Loucy (cell line): Measurements from ENCODE around the gene IFT80.

Experiments used
- H2AFZ ChIP-seq: fragments of 200-600 bp; sonication (generic); 2 replicates; pipeline ENCODE4 v1.6.0; 2016; ENCODE audit warnings: antibody characterized with exemption, mild to moderate bottlenecking, low read length, moderate library complexity
- H3F3A ChIP-seq: fragments of 200-600 bp; 2 replicates; pipeline ENCODE4 v1.6.0; 2016; ENCODE audit warnings: antibody characterized with exemption, low read depth, mild to moderate bottlenecking
- H3K27me3 ChIP-seq: fragments of 200-600 bp; sonication (generic); 2 replicates; pipeline ENCODE4 v1.6.1; 2014; ENCODE audit warnings: low read length, mild to moderate bottlenecking; ENCODE audit not compliant: insufficient read depth, poor library complexity, severe bottlenecking
- H3K36me3 ChIP-seq: fragments of 200-600 bp; sonication (generic); 2 replicates; pipeline ENCODE4 v1.6.1; 2016; ENCODE audit warnings: low read length; ENCODE audit not compliant: insufficient read depth
- H3K4me1 ChIP-seq: fragments of 200-600 bp; sonication (generic); 2 replicates; pipeline ENCODE4 v1.5.1; 2014; ENCODE audit warnings: low read length, mild to moderate bottlenecking; ENCODE audit not compliant: insufficient read depth, poor library complexity, severe bottlenecking
- H3K4me2 ChIP-seq: fragments of 200-600 bp; sonication (generic); 2 replicates; pipeline ENCODE4 v1.6.0; 2014; ENCODE audit warnings: antibody characterized with exemption, low read length, low read depth, mild to moderate bottlenecking; ENCODE audit not compliant: poor library complexity, severe bottlenecking
- H3K4me3 ChIP-seq: fragments of 200-600 bp; sonication (generic); 2 replicates; pipeline ENCODE4 v1.5.1; 2014; ENCODE audit warnings: low read length, mild to moderate bottlenecking, mixed read lengths; ENCODE audit not compliant: poor library complexity, severe bottlenecking
- H3K79me2 ChIP-seq: fragments of 200-600 bp; sonication (generic); 2 replicates; pipeline ENCODE4 v1.6.1; 2014; ENCODE audit warnings: low read length; ENCODE audit not compliant: insufficient read depth
- H3K9ac ChIP-seq: fragments of 200-600 bp; sonication (generic); 2 replicates; pipeline ENCODE4 v1.6.0; 2014; ENCODE audit warnings: mild to moderate bottlenecking, low read depth, low read length, moderate library complexity; ENCODE audit not compliant: poor library complexity, severe bottlenecking
- H3K9me2 ChIP-seq: fragments of 200-600 bp; sonication (generic); replicated peaks from 2 replicates; pipeline ENCODE4 v1.6.1; 2016; ENCODE audit warnings: low read depth, low read length, mixed read lengths
- H3K9me3 ChIP-seq: fragments of 200-600 bp; sonication (generic); 2 replicates; pipeline ENCODE4 v1.6.1; 2014; ENCODE audit warnings: mild to moderate bottlenecking, antibody characterized with exemption, low read length, low read depth; ENCODE audit not compliant: insufficient read depth
- H4K20me1 ChIP-seq: fragments of 200-600 bp; sonication (generic); 2 replicates; pipeline ENCODE4 v1.6.0; 2014; ENCODE audit warnings: antibody characterized with exemption, low read length, mild to moderate bottlenecking; ENCODE audit not compliant: insufficient read depth, poor library complexity, severe bottlenecking
- EZH2phosphoT487 ChIP-seq: fragments of 200-600 bp; IDR thresholded peaks from 2 replicates; pipeline ENCODE4 v1.6.1; 2018; ENCODE audit warnings: antibody characterized with exemption, mild to moderate bottlenecking, moderate library complexity, borderline replicate concordance
- TF ChIP-seq, protein P1 (sequence below): fragments of 200-600 bp; sonication (generic); conservative IDR thresholded peaks from 2 replicates; pipeline ENCODE4 v1.5.1; 2014; ENCODE audit warnings: mild to moderate bottlenecking, antibody characterized with exemption, low read length

Gene IFT80

GRCh38 chr3:160401291-160402095 lies 2.5 kb upstream of the IFT80 start:
- Histone ChIP-seq H3K9me3 (no peaks in the 10 kb centered on the region), H4K20me1 (peaks cover 68% of the 10 kb centered on the region), H3K4me3 (peak overlapping the region; percentile 98), H3K79me2 (peaks cover 95% of the 10 kb centered on the region), H3K27me3 (peaks cover 14% of the 10 kb centered on the region), H3K4me2 (peak overlapping the region; percentile 92), H2AFZ (no peak overlapping the region), H3F3A (no peaks in the 10 kb centered on the region), H3K36me3 (peaks cover 39% of the 10 kb centered on the region), H3K4me1 (peaks cover 42% of the 10 kb centered on the region), H3K9ac (peak overlapping the region; percentile 100), H3K9me2 (no peaks in the 10 kb centered on the region)
- TF ChIP-seq EZH2phosphoT487 = no peak
- TF ChIP-seq, protein P1, sequence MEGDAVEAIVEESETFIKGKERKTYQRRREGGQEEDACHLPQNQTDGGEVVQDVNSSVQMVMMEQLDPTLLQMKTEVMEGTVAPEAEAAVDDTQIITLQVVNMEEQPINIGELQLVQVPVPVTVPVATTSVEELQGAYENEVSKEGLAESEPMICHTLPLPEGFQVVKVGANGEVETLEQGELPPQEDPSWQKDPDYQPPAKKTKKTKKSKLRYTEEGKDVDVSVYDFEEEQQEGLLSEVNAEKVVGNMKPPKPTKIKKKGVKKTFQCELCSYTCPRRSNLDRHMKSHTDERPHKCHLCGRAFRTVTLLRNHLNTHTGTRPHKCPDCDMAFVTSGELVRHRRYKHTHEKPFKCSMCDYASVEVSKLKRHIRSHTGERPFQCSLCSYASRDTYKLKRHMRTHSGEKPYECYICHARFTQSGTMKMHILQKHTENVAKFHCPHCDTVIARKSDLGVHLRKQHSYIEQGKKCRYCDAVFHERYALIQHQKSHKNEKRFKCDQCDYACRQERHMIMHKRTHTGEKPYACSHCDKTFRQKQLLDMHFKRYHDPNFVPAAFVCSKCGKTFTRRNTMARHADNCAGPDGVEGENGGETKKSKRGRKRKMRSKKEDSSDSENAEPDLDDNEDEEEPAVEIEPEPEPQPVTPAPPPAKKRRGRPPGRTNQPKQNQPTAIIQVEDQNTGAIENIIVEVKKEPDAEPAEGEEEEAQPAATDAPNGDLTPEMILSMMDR = no peak

GRCh38 chr3:160400702-160401150 lies 1.7 kb upstream of the IFT80 start:
- peaks cover 14% of the 10 kb centered on the region for H3K27me3 ChIP-seq
- peaks cover 90% of the 10 kb centered on the region for H3K79me2 ChIP-seq
- no peaks in the 10 kb centered on the region for H3F3A ChIP-seq
- TF ChIP-seq, protein P1 = no peak
- TF ChIP-seq EZH2phosphoT487 = no peak
- H3K4me2 ChIP-seq = peak overlapping the region; percentile 92
- no peaks in the 10 kb centered on the region for H3K9me2 ChIP-seq
- peak overlapping the region; percentile 100 for H3K9ac ChIP-seq
- no peak overlapping the region for H2AFZ ChIP-seq
- peaks cover 38% of the 10 kb centered on the region for H3K4me1 ChIP-seq
- no peaks in the 10 kb centered on the region for H3K9me3 ChIP-seq
- H4K20me1 ChIP-seq = peaks cover 60% of the 10 kb centered on the region
- peak overlapping the region; percentile 98 for H3K4me3 ChIP-seq
- peaks cover 31% of the 10 kb centered on the region for H3K36me3 ChIP-seq

DNA sequence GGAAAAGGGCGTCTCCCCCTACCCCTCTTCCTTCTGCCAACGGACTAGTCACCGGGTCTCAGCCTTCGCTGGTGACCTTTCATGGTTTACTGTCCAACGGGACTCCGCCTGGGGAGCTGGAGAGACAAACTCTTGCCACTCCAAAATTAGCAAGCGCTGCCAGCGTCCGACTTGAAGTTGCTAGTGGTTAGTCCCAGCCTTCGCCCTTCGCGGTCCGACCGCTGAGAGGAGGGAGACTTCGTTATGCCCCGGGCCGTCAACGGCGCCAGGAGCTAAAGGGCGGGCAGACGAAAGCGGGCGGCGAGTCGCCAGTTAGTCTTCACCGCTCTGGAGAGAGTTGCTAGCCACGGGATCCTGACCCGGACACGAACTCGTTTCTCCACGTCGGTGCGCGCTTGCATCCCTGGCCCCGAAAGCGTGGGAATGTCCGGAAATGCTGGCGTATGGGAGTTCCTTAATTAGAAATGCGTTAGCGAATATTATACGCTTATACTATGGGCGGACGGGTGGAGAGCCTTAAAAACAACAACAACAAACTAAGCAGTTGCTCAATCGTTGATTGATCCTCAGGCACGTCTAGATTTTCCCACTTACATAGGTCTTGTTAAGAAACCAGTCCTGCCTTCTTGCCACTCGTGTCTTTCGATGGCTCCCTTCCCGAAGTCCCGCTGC lies 1.1 kb upstream of the IFT80 start:
- Histone ChIP-seq H4K20me1 (peaks cover 54% of the 10 kb centered on the region), H3K4me3 (peak overlapping the region; percentile 98), H3F3A (no peaks in the 10 kb centered on the region), H2AFZ (peak overlapping the region; percentile 92; the same call in 1 of the 2 replicates), H3K4me2 (peak overlapping the region; percentile 92), H3K79me2 (peaks cover 84% of the 10 kb centered on the region), H3K4me1 (peaks cover 36% of the 10 kb centered on the region), H3K9ac (peak overlapping the region; percentile 100), H3K36me3 (peaks cover 26% of the 10 kb centered on the region), H3K9me3 (no peaks in the 10 kb centered on the region), H3K9me2 (no peaks in the 10 kb centered on the region), H3K27me3 (peaks cover 14% of the 10 kb centered on the region)
- TF ChIP-seq, protein P1 = no peak
- no peak for TF ChIP-seq EZH2phosphoT487
